HG02885 (cell line): Measurements from ENCODE around the gene SNRNP200.

Source experiments
- ATAC-seq: cut with Tn5 transposase; IDR thresholded peaks from one replicate; pipeline ENCODE4 v1.9.1; 2021; ENCODE audit warnings: mild to moderate bottlenecking; ENCODE audit not compliant: unreplicated experiment, poor library complexity

The SNRNP200 gene

GRCh38 chr2:96305091-96305978 is at the start of gene SNRNP200:
SNRNP200 (minus strand) TSS chr2:96305546; CDS start chr2:96305437, 109 bp downstream.
- ATAC-seq, result peak; percentile 97

- no peak for ATAC-seq
Measured at GRCh38 chr2:96354492-96354891, 49.1 kb upstream of the SNRNP200 start.

GRCh38 chr2:96353606-96354101 is 48.3 kb upstream of the SNRNP200 start:
- no peak for ATAC-seq

- no peak for ATAC-seq
Measured at GRCh38 chr2:96353032-96353561, 47.8 kb upstream of the SNRNP200 start.

- ATAC-seq, result no peak
Measured at GRCh38 chr2:96347395-96347794, 42.0 kb upstream of the SNRNP200 start.

GRCh38 chr2:96345868-96346462 is 40.6 kb upstream of the SNRNP200 start:
- ATAC-seq, result no peak

GRCh38 chr2:96345438-96345837 is 40.1 kb upstream of the SNRNP200 start:
- no peak for ATAC-seq

GRCh38 chr2:96344011-96344410 is 38.7 kb upstream of the SNRNP200 start:
- ATAC-seq, result peak; percentile 91

- ATAC-seq, result no peak
Measured at GRCh38 chr2:96342085-96342484, 36.7 kb upstream of the SNRNP200 start.

- ATAC-seq, result no peak
Measured at GRCh38 chr2:96341641-96342040, 36.3 kb upstream of the SNRNP200 start.

GRCh38 chr2:96340493-96341414 is 35.4 kb upstream of the SNRNP200 start:
- ATAC-seq, result no peak

GRCh38 chr2:96336873-96337272 is 31.5 kb upstream of the SNRNP200 start:
- no peak for ATAC-seq

GRCh38 chr2:96336104-96336775 is 30.9 kb upstream of the SNRNP200 start:
- ATAC-seq, result no peak

GRCh38 chr2:96333708-96334107 is 28.4 kb upstream of the SNRNP200 start:
- ATAC-seq, result no peak

GRCh38 chr2:96330407-96330806 is 25.1 kb upstream of the SNRNP200 start:
- no peak for ATAC-seq

GRCh38 chr2:96329874-96330273 is 24.5 kb upstream of the SNRNP200 start:
- ATAC-seq, result no peak

- no peak for ATAC-seq
Measured at GRCh38 chr2:96329456-96329855, 24.1 kb upstream of the SNRNP200 start.

- ATAC-seq, result no peak
Measured at GRCh38 chr2:96326990-96327820, 21.9 kb upstream of the SNRNP200 start.

GRCh38 chr2:96326564-96326963 is 21.2 kb upstream of the SNRNP200 start:
- ATAC-seq, result no peak
